Measurements from ENCODE around the gene CASP8AP2. TPM values are rescaled to one million over a fixed set of nuclear protein-coding genes. Genes with fewer than 3 reads are reported as not detected.

CASP8AP2 gene
- total and polyA plus RNA-seq, 2 experiments from 2014 or later, result 31.3 to 75.5 TPM

GRCh38 chr6:89797317-89797716 lies 32.4 kb upstream of the CASP8AP2 start (continued):
- TF ChIP-seq ZNF462 (CRISPR knock-in tag; IDR thresholded peaks at IDR 0.05) (no peak), EZH2 (IDR thresholded peaks at IDR 0.05; ENCODE audit: low read depth, unreplicated experiment) (no peak), NANOG (IDR thresholded peaks at IDR 0.05; ENCODE audit: borderline replicate concordance) (no peak)

GRCh38 chr6:89799096-89799495 lies 30.6 kb upstream of the CASP8AP2 start:
- Mint-ChIP-seq H3K36me3 (ENCODE audit: low read depth) (peaks cover 82% of the 10 kb centered on the region), H3K27ac (peak overlapping the region; percentile 96), H3K9me3 (no peaks in the 10 kb centered on the region), H3K4me1 (peaks cover 45% of the 10 kb centered on the region), H3K4me3 (no peak overlapping the region), H3K27me3 (ENCODE audit: insufficient read depth, low read depth, poor library complexity) (peaks cover 9% of the 10 kb centered on the region)
- Histone ChIP-seq H3K27ac (ENCODE audit: low read depth) (peak overlapping the region; percentile 57), H2AFZ (no peak overlapping the region), H3F3A (replicated peaks; ENCODE audit: low read depth) (peaks cover 6% of the 10 kb centered on the region; the same call in 1 of the 2 replicates), H3K36me3 (ENCODE audit: insufficient read depth) (peaks cover 28% of the 10 kb centered on the region; the same call in 1 of the 2 replicates), H4K20me1 (replicated peaks; ENCODE audit: insufficient read depth) (peaks cover 22% of the 10 kb centered on the region; the same call in 1 of the 2 replicates), H3K9me2 (ENCODE audit: insufficient read depth) (no peaks in the 10 kb centered on the region), H3K4me1 (ENCODE audit: insufficient read depth) (peaks cover 31% of the 10 kb centered on the region), H3K27me3 (ENCODE audit: insufficient read depth) (no peaks in the 10 kb centered on the region), H3K79me2 (replicated peaks; ENCODE audit: insufficient read depth) (peaks cover 97% of the 10 kb centered on the region), H3K4me2 (peak overlapping the region; percentile 2; the same call in 1 of the 2 replicates), H3K4me3 (no peak overlapping the region)
- ATAC-seq (no peak), DNase-seq (ENCODE audit: low spot score) (no peak)
- TF ChIP-seq JUNB (IDR thresholded peaks at IDR 0.05; ENCODE audit: unreplicated experiment), result no peak
- TF ChIP-seq REST (IDR thresholded peaks at IDR 0.05; ENCODE audit: unreplicated experiment), result no peak
- TF ChIP-seq ZNF114 (CRISPR knock-in tag; IDR thresholded peaks at IDR 0.05), result no peak
- no peak for TF ChIP-seq ZNF331 (CRISPR knock-in tag; IDR thresholded peaks at IDR 0.05; ENCODE audit: low read depth)
- TF ChIP-seq CTCF (conservative IDR thresholded peaks at IDR 0.05; ENCODE audit: low read depth in 2 of 2), result no peak
- no peak for TF ChIP-seq NANOG (IDR thresholded peaks at IDR 0.05; ENCODE audit: borderline replicate concordance)
- no peak for TF ChIP-seq STAT1 (IDR thresholded peaks at IDR 0.05; ENCODE audit: unreplicated experiment)
- no peak for TF ChIP-seq EZH2 (IDR thresholded peaks at IDR 0.05; ENCODE audit: low read depth, unreplicated experiment)
- TF ChIP-seq CREB1 (CRISPR knock-in tag; IDR thresholded peaks at IDR 0.05; ENCODE audit: low read depth), result no peak
